CD8-positive, alpha-beta memory T cell (primary cell): ENCODE data around the gene LIMCH1. TPM values are rescaled to one million over a fixed set of nuclear protein-coding genes. Genes with fewer than 3 reads are reported as not detected.

Experiments
- CTCF ChIA-PET: fragments of 350-600 bp; sonication (Branson Sonifier 250); formaldehyde crosslinking; loops from one replicate; lab custom pipeline; 2021; ENCODE audit warnings: antibody characterized with exemption; lab: Charles Lee
- POLR2A ChIA-PET: fragments of 350-600 bp; sonication (Branson Sonifier 250); formaldehyde crosslinking; loops from one replicate; lab custom pipeline; 2021; ENCODE audit warnings: antibody characterized with exemption; lab: Charles Lee
- DNase-seq, 5 donors: peaks; one replicate each; pipeline versions ENCODE4 v3.0.0 to v3.0.0-alpha.2; 2020 to 2022; ENCODE audit warnings: mixed read lengths in 1 of 5
- H3K27ac ChIP-seq: one replicate; pipeline ENCODE4 v1.7.0; 2013; ENCODE audit warnings: low read depth, mild to moderate bottlenecking, low read length, moderate library complexity
- H3K27me3 ChIP-seq: 2 replicates; pipeline ENCODE4 v1.7.0; 2013; ENCODE audit warnings: low read length, mild to moderate bottlenecking; ENCODE audit not compliant: insufficient read depth, poor library complexity, severe bottlenecking
- H3K36me3 ChIP-seq: 2 replicates; pipeline ENCODE4 v1.7.0; 2013; ENCODE audit warnings: mild to moderate bottlenecking, low read length, moderate library complexity; ENCODE audit not compliant: insufficient read depth
- H3K4me1 ChIP-seq: 2 replicates; pipeline ENCODE4 v1.7.0; 2013; ENCODE audit warnings: mild to moderate bottlenecking, low read length, moderate library complexity; ENCODE audit not compliant: insufficient read depth
- H3K4me3 ChIP-seq: 2 replicates; pipeline ENCODE4 v1.7.0; 2013; ENCODE audit warnings: mild to moderate bottlenecking, low read length
- H3K9me3 ChIP-seq: 2 replicates; pipeline ENCODE4 v1.7.0; 2013; ENCODE audit warnings: mild to moderate bottlenecking, low read length
- H3K27ac Mint-ChIP-seq, 8 donors: one replicate each; pipeline ENCODE4 v1.8.0; 2020 to 2021; ENCODE audit warnings: mixed read lengths in 8 of 8, mild to moderate bottlenecking in 6 of 8, inconsistent platforms in 3 of 8, moderate library complexity in 3 of 8
- H3K27me3 Mint-ChIP-seq, 2 donors: one replicate each; pipeline ENCODE4 v1.8.0; 2020 to 2021; ENCODE audit warnings: mixed read lengths in 2 of 2, mild to moderate bottlenecking in 1 of 2, moderate library complexity in 1 of 2
- H3K36me3 Mint-ChIP-seq, 3 donors: one replicate each; pipeline ENCODE4 v1.8.0; 2020 to 2021; ENCODE audit warnings: mixed read lengths in 3 of 3, inconsistent platforms in 1 of 3, mild to moderate bottlenecking in 1 of 3
- H3K4me1 Mint-ChIP-seq, 3 donors: one replicate each; pipeline ENCODE4 v1.8.0; 2020 to 2021; ENCODE audit warnings: mixed read lengths in 3 of 3, inconsistent platforms in 1 of 3, mild to moderate bottlenecking in 1 of 3
- H3K4me3 Mint-ChIP-seq, 7 donors: one replicate each; pipeline ENCODE4 v1.8.0; 2020 to 2021; ENCODE audit warnings: mixed read lengths in 7 of 7, mild to moderate bottlenecking in 6 of 7, moderate library complexity in 4 of 7, inconsistent platforms in 2 of 7
- H3K9me3 Mint-ChIP-seq, 5 donors: one replicate each; pipeline ENCODE4 v1.8.0; 2020 to 2022; ENCODE audit warnings: mixed read lengths in 5 of 5, mild to moderate bottlenecking in 3 of 5, moderate library complexity in 2 of 5, inconsistent platforms in 1 of 5
- polyA plus RNA-seq: library from polyadenylated mRNA; unstranded; fragments of 300-500 nt; fragmentation: Illumina TruSeq; gene quantifications from one replicate; pipeline ENCODE4 v1.2.3, GENCODE V29; 2021
- total RNA-seq, 2 experiments: library from RNA; stranded (reverse); gene quantifications; one replicate each; pipeline ENCODE4 v1.2.3, GENCODE V29; 2021

LIMCH1 gene
- total and polyA plus RNA-seq, 3 experiments from 2014 or later: not detected

DNA sequence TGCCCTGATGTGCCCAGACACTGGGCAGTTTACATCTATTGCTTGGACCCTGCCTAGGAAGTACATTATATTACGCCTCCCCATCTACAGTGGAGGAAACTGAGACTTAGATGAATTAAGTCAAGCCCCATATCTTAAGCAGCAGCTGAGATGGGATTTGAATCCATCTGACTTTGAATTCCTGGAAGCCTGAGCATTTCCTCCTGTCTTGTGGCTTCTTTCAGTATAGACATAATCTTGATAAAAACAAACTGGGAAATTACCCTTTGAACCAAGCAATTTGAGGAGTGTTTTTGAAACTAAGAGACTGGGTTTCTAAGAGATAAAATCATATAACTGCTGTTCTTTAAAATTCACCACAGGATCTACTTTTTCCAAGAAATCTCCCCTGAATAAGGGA lies 18.6 kb downstream of the LIMCH1 start:
- H3K4me1 Mint-ChIP-seq: no peaks in the 10 kb centered on the region
- H3K27ac Mint-ChIP-seq: no peak overlapping the region
- H3K4me1 ChIP-seq: no peaks in the 10 kb centered on the region
- peaks cover 0 to 11% of the 10 kb centered on the region in 2 donors for H3K27me3 Mint-ChIP-seq
- no peak overlapping the region for H3K27ac ChIP-seq
- H3K27me3 ChIP-seq: no peaks in the 10 kb centered on the region
- POLR2A ChIA-PET: no interaction called here
- H3K36me3 ChIP-seq: no peaks in the 10 kb centered on the region
- no peak overlapping the region for H3K4me3 ChIP-seq
- CTCF ChIA-PET: no interaction called here
- no peak for DNase-seq
- no peak overlapping the region for H3K4me3 Mint-ChIP-seq
- no peaks in the 10 kb centered on the region for H3K36me3 Mint-ChIP-seq
- no peaks in the 10 kb centered on the region for H3K9me3 ChIP-seq
- peaks cover 0 to 5% (median 2%) of the 10 kb centered on the region in 5 donors for H3K9me3 Mint-ChIP-seq

DNA sequence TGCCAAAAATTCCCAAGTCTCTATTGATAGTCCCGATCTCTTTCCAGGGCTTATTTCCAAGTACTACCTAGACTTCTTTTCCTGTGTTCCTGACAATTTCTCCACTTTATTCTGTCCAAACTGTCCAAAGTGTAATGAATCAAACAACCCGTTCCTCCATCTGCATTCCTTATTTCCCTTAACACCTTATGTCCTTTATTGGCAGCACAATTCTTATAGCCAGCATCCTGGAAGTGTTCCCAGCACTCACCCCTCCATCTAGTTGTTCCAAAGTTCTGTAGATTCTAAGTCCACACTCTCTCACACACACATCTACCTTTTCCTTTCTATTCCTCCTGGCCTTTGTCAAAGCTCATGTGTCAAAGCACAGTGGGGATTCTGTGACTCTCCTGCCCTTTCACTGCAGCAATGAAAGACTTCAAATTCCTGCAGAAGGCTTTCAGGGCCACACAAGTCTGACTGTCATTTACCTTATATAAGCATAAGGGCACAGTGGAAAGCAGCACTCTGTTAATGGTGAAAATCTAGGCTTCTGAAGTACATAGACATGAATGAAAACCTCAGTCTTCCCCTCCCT lies 22.1 kb downstream of the LIMCH1 start:
- H3K36me3 Mint-ChIP-seq: no peaks in the 10 kb centered on the region
- Histone ChIP-seq H3K4me1 (no peaks in the 10 kb centered on the region), H3K27ac (no peak overlapping the region), H3K4me3 (no peak overlapping the region), H3K36me3 (no peaks in the 10 kb centered on the region), H3K27me3 (no peaks in the 10 kb centered on the region), H3K9me3 (no peaks in the 10 kb centered on the region)
- H3K4me3 Mint-ChIP-seq: no peak overlapping the region
- POLR2A ChIA-PET: no interaction called here
- peaks cover 0 to 8% of the 10 kb centered on the region in 2 donors for H3K27me3 Mint-ChIP-seq
- CTCF ChIA-PET: no interaction called here
- no peak for DNase-seq
- peaks cover 0 to 5% (median 0%) of the 10 kb centered on the region in 5 donors for H3K9me3 Mint-ChIP-seq
- no peaks in the 10 kb centered on the region for H3K4me1 Mint-ChIP-seq
- H3K27ac Mint-ChIP-seq: no peak overlapping the region

DNA sequence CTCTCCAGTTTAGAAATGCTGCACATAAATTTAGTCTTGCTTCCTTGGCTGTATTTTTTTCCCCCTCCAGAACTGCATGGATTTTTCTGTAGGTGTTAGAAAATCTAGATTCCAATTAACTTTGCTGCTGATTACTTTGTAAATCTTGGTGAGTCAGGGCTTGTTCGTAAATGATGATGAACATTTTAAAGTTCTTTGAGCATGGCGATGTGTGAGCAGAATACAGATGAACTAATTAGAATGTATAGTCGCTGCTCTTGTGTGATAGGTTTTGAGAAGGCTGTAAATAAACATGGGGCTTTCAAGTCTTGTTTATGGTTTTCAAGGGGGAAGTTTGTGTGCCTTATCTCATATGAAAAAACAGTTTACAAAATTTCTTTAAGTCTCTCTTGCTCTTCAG lies 23.3 kb downstream of the LIMCH1 start:
- CTCF ChIA-PET: no interaction called here
- H3K9me3 Mint-ChIP-seq: peaks cover 0 to 5% (median 0%) of the 10 kb centered on the region in 5 donors

DNA sequence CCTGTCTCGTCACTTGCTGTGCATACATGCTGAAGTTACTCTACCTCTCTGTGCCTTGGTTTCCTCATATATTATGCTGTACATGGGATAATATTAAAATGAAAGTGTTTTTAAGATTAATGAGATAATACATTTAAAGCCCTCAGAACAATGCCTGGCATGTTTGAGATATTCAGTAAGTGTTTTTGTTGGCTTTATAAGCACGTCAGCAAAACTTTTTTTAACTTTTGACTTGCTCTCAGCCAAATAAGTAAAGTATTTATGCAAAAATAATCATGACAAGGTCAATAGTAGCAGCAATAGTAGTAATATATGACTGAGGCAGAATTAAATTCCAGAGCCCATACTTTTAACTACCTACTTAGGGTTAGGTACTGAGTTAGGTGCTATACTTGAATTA lies 29.2 kb downstream of the LIMCH1 start:
- no peaks in the 10 kb centered on the region for H3K27me3 ChIP-seq
- no peak overlapping the region for H3K4me3 Mint-ChIP-seq
- CTCF ChIA-PET: no interaction called here
- H3K27ac Mint-ChIP-seq: no peak overlapping the region
- H3K4me1 ChIP-seq: no peaks in the 10 kb centered on the region
- H3K4me1 Mint-ChIP-seq: no peaks in the 10 kb centered on the region
- H3K4me3 ChIP-seq: no peak overlapping the region
- no peaks in the 10 kb centered on the region for H3K27me3 Mint-ChIP-seq
- H3K27ac ChIP-seq: no peak overlapping the region
- H3K9me3 ChIP-seq: no peaks in the 10 kb centered on the region
- DNase-seq: no peak
- H3K36me3 Mint-ChIP-seq: no peaks in the 10 kb centered on the region
- POLR2A ChIA-PET: no interaction called here
- no peaks in the 10 kb centered on the region for H3K36me3 ChIP-seq
- H3K9me3 Mint-ChIP-seq: no peaks in the 10 kb centered on the region

More for the DNA sequence above, 23.3 kb downstream of the LIMCH1 start:
- H3K27me3 Mint-ChIP-seq: peaks cover 0 to 8% of the 10 kb centered on the region in 2 donors
- Histone ChIP-seq H3K36me3 (no peaks in the 10 kb centered on the region), H3K9me3 (no peaks in the 10 kb centered on the region), H3K4me1 (no peaks in the 10 kb centered on the region), H3K27ac (no peak overlapping the region), H3K4me3 (no peak overlapping the region), H3K27me3 (no peaks in the 10 kb centered on the region)
- POLR2A ChIA-PET: no interaction called here
- no peaks in the 10 kb centered on the region for H3K36me3 Mint-ChIP-seq
- DNase-seq: no peak
- no peak overlapping the region for H3K4me3 Mint-ChIP-seq
- no peaks in the 10 kb centered on the region for H3K4me1 Mint-ChIP-seq
- H3K27ac Mint-ChIP-seq: no peak overlapping the region

- Histone ChIP-seq H3K27ac (no peak overlapping the region), H3K4me3 (no peak overlapping the region), H3K27me3 (no peaks in the 10 kb centered on the region), H3K36me3 (no peaks in the 10 kb centered on the region), H3K9me3 (no peaks in the 10 kb centered on the region), H3K4me1 (no peaks in the 10 kb centered on the region)
- ChIA-PET CTCF (no interaction called here), POLR2A (no interaction called here)
- no peaks in the 10 kb centered on the region for H3K9me3 Mint-ChIP-seq
- H3K4me1 Mint-ChIP-seq: no peaks in the 10 kb centered on the region
- H3K4me3 Mint-ChIP-seq: no peak overlapping the region
- no peak overlapping the region for H3K27ac Mint-ChIP-seq
- no peak for DNase-seq
- no peaks in the 10 kb centered on the region for H3K36me3 Mint-ChIP-seq
- H3K27me3 Mint-ChIP-seq: no peaks in the 10 kb centered on the region
Observed at GRCh38 chr4:41568363-41568762, 30.4 kb downstream of the LIMCH1 start.

DNA sequence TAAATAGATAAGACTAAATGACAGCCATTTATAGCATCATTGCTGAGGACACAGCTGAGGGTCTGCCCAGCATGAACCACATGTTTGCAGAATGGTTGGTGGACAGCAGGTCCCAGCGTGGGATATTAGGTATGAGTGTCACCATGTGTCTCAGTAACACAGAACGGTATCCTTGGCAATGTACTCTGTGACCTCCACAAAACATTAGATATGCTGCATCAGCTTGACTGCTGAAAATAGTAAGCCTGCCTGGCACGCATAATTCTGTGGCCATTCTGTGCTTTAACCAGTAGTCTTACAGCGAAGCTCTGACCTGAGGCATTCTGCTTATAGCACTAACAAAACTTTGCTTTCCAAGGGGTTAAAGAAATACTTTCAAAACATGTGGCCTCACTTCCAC lies 32.0 kb downstream of the LIMCH1 start:
- Histone ChIP-seq H3K27ac (no peak overlapping the region), H3K4me1 (no peaks in the 10 kb centered on the region), H3K9me3 (no peaks in the 10 kb centered on the region), H3K4me3 (no peak overlapping the region), H3K27me3 (no peaks in the 10 kb centered on the region), H3K36me3 (no peaks in the 10 kb centered on the region)
- POLR2A ChIA-PET: no interaction called here
- Mint-ChIP-seq H3K27ac (no peak overlapping the region), H3K4me1 (no peaks in the 10 kb centered on the region), H3K9me3 (peaks cover 0 to 2% (median 0%) of the 10 kb centered on the region in 5 donors), H3K36me3 (no peaks in the 10 kb centered on the region), H3K4me3 (no peak overlapping the region), H3K27me3 (no peaks in the 10 kb centered on the region)
- CTCF ChIA-PET: no interaction called here
- no peak for DNase-seq

DNA sequence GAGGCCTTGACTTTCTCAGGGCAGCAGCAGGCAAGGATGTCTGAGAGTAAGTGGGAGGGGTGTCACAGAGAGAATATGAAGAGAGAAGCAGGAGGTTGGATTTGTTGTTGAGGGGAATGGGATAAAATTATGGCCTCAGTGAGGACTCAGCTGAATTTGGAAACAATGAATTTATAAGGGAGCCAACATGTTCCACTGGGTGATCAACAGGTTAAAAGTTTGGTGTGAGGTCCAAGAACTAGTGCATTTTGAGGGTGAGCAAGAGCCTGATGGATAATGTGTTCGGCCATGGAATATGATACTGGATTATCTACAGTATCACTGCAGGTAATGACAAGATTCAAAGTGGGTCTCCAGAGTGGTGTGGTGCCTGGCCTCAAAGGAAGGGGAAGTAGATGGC lies 33.5 kb downstream of the LIMCH1 start:
- Histone ChIP-seq H3K4me1 (no peaks in the 10 kb centered on the region), H3K9me3 (no peaks in the 10 kb centered on the region), H3K4me3 (no peak overlapping the region), H3K27me3 (no peaks in the 10 kb centered on the region), H3K27ac (no peak overlapping the region), H3K36me3 (no peaks in the 10 kb centered on the region)
- POLR2A ChIA-PET: no interaction called here
- CTCF ChIA-PET: no interaction called here
- H3K4me3 Mint-ChIP-seq: no peak overlapping the region
- no peaks in the 10 kb centered on the region for H3K36me3 Mint-ChIP-seq
- H3K27ac Mint-ChIP-seq: no peak overlapping the region
- no peaks in the 10 kb centered on the region for H3K4me1 Mint-ChIP-seq
- H3K9me3 Mint-ChIP-seq: peaks cover 0 to 2% (median 0%) of the 10 kb centered on the region in 5 donors
- no peaks in the 10 kb centered on the region for H3K27me3 Mint-ChIP-seq
- DNase-seq: no peak

GRCh38 chr4:41572516-41572915 lies 34.6 kb downstream of the LIMCH1 start:
- no peak overlapping the region for H3K27ac Mint-ChIP-seq

More at GRCh38 chr4:41572516-41572915, 34.6 kb downstream of the LIMCH1 start:
- Histone ChIP-seq H3K4me1 (no peaks in the 10 kb centered on the region), H3K9me3 (no peaks in the 10 kb centered on the region), H3K27me3 (no peaks in the 10 kb centered on the region), H3K36me3 (no peaks in the 10 kb centered on the region), H3K27ac (no peak overlapping the region), H3K4me3 (no peak overlapping the region)
- Mint-ChIP-seq H3K4me3 (no peak overlapping the region), H3K36me3 (no peaks in the 10 kb centered on the region), H3K4me1 (no peaks in the 10 kb centered on the region), H3K9me3 (peaks cover 0 to 2% (median 0%) of the 10 kb centered on the region in 5 donors), H3K27me3 (no peaks in the 10 kb centered on the region)
- ChIA-PET CTCF (no interaction called here), POLR2A (no interaction called here)
- no peak for DNase-seq
